CD14-positive monocyte (primary cell): Measurements from ENCODE around the gene VPS13A. TPM values are rescaled to one million over a fixed set of nuclear protein-coding genes. Genes with fewer than 3 reads are reported as not detected.

Source experiments
- DNase-seq, 3 donors: peaks; one replicate each; pipeline ENCODE4 v3.0.0-alpha.2; 2011 to 2022
- H2AFZ ChIP-seq: 2 replicates; pipeline ENCODE4 v1.6.0; 2012; ENCODE audit warnings: mild to moderate bottlenecking, low read depth, low read length, inconsistent platforms; ENCODE audit not compliant: insufficient read depth, poor library complexity, severe bottlenecking
- H3K27ac ChIP-seq, 2 donors: 1 replicate in 1 of 2; 2 replicates in 1 of 2; pipeline ENCODE4 v1.5.1; 2012 to 2013; ENCODE audit warnings: low read length in 2 of 2, control low read depth in 1 of 2, inconsistent platforms in 1 of 2, low read depth in 1 of 2, mild to moderate bottlenecking in 1 of 2
- H3K27me3 ChIP-seq, 2 donors: one replicate each; pipeline versions ENCODE4 v1.6.0 to v1.6.1; 2011 to 2013; ENCODE audit warnings: low read length in 2 of 2; ENCODE audit not compliant: control insufficient read depth in 2 of 2, insufficient read depth in 2 of 2
- H3K36me3 ChIP-seq, 2 donors: replicated peaks in 1 of 2; 1 replicate in 1 of 2; 2 replicates in 1 of 2; pipeline versions ENCODE4 v1.5.1 to v1.6.1; 2012 to 2013; ENCODE audit warnings: low read length in 2 of 2, control low read depth in 1 of 2, inconsistent platforms in 1 of 2, mild to moderate bottlenecking in 1 of 2; ENCODE audit not compliant: insufficient read depth in 2 of 2, control insufficient read depth in 1 of 2
- H3K4me1 ChIP-seq, 2 donors: 1 replicate in 1 of 2; 2 replicates in 1 of 2; pipeline versions ENCODE4 v1.5.1 to v1.6.1; 2012 to 2013; ENCODE audit warnings: low read length in 2 of 2, control low read depth in 1 of 2, inconsistent platforms in 1 of 2, mild to moderate bottlenecking in 1 of 2, moderate library complexity in 1 of 2; ENCODE audit not compliant: insufficient read depth in 2 of 2, control insufficient read depth in 1 of 2
- H3K4me2 ChIP-seq: replicated peaks from 2 replicates; pipeline ENCODE3; 2012; ENCODE audit warnings: low read length, moderate library complexity, mild to moderate bottlenecking; ENCODE audit not compliant: poor library complexity, severe bottlenecking; ENCODE audit errors: extremely low read depth
- H3K4me3 ChIP-seq, 3 experiments: fragments of 200-600 bp in 1 of 3; sonication (generic) in 1 of 3; replicated peaks in 1 of 3; 1 replicate in 2 of 3; 2 replicates in 1 of 3; pipeline ENCODE4 v1.5.1; 2011 to 2013; ENCODE audit warnings: low read length in 3 of 3, mild to moderate bottlenecking in 3 of 3, control low read depth in 2 of 3, low read depth in 2 of 3, inconsistent platforms in 1 of 3, moderate library complexity in 1 of 3
- H3K79me2 ChIP-seq: 2 replicates; pipeline ENCODE4 v1.6.0; 2012; ENCODE audit warnings: mild to moderate bottlenecking, control low read depth, inconsistent platforms, low read length, moderate library complexity; ENCODE audit not compliant: insufficient read depth
- H3K9ac ChIP-seq: 2 replicates; pipeline ENCODE4 v1.6.0; 2017; ENCODE audit warnings: low read length, mild to moderate bottlenecking; ENCODE audit not compliant: insufficient read depth, poor library complexity, severe bottlenecking
- H3K9me3 ChIP-seq, 2 donors: replicated peaks in 1 of 2; 1 replicate in 1 of 2; 2 replicates in 1 of 2; pipeline versions ENCODE4 v1.5.1 to v1.6.1; 2012 to 2013; ENCODE audit warnings: low read length in 2 of 2, control low read depth in 1 of 2; ENCODE audit not compliant: control insufficient read depth in 1 of 2, insufficient read depth in 1 of 2
- H4K20me1 ChIP-seq: 2 replicates; pipeline ENCODE4 v1.6.0; 2012; ENCODE audit warnings: mild to moderate bottlenecking, low read length, control low read depth, moderate library complexity; ENCODE audit not compliant: insufficient read depth
- H3K27ac Mint-ChIP-seq, 7 donors: one replicate each; pipeline ENCODE4 v1.8.0; 2020; ENCODE audit warnings: mild to moderate bottlenecking in 7 of 7, mixed read lengths in 7 of 7, moderate library complexity in 6 of 7, inconsistent platforms in 2 of 7
- H3K27me3 Mint-ChIP-seq, 3 donors: one replicate each; pipeline ENCODE4 v1.8.0; 2021 to 2022; ENCODE audit warnings: low read depth in 3 of 3, mild to moderate bottlenecking in 3 of 3, mixed read lengths in 3 of 3, moderate library complexity in 3 of 3, inconsistent platforms in 1 of 3
- H3K36me3 Mint-ChIP-seq, 2 donors: one replicate each; pipeline ENCODE4 v1.8.0; 2020; ENCODE audit warnings: mixed read lengths in 2 of 2, inconsistent platforms in 1 of 2, mild to moderate bottlenecking in 1 of 2
- H3K4me1 Mint-ChIP-seq: one replicate; pipeline ENCODE4 v1.8.0; 2020; ENCODE audit warnings: mild to moderate bottlenecking, mixed read lengths
- H3K4me3 Mint-ChIP-seq, 2 donors: one replicate each; pipeline ENCODE4 v1.8.0; 2020; ENCODE audit warnings: mild to moderate bottlenecking in 2 of 2, mixed read lengths in 2 of 2, moderate library complexity in 1 of 2
- H3K9me3 Mint-ChIP-seq, 7 donors: one replicate each; pipeline ENCODE4 v1.8.0; 2020 to 2022; ENCODE audit warnings: mixed read lengths in 7 of 7, mild to moderate bottlenecking in 6 of 7, moderate library complexity in 6 of 7, inconsistent platforms in 2 of 7
- CTCF ChIP-seq: fragments of 200-600 bp; IDR thresholded peaks from one replicate; pipeline ENCODE4 v1.8.0; 2022; ENCODE audit warnings: antibody characterized with exemption, mild to moderate bottlenecking
- WGBS: methylation state at CpG from one replicate; pipeline ENCODE4 v1.1.5; 2013; ENCODE audit warnings: missing lambda C conversion rate; ENCODE audit not compliant: insufficient coverage; 5-methylcytosine and 5-hydroxymethylcytosine counted together
- intact Hi-C, 2 donors: fragments of 100-400 bp; cut with micrococcal nuclease; formaldehyde crosslinking; loops; one replicate each; pipeline versions ENCODE4 v1.15.0 to v1.15.1; 2023
- polyA plus RNA-seq, 3 donors: library from polyadenylated mRNA; depleted of rRNA in 1 of 3; unstranded in 2 of 3; stranded (reverse) in 1 of 3; fragments of 300-500 nt in 2 of 3; fragments of >200 nt in 1 of 3; fragmentation: Illumina TruSeq in 2 of 3; gene quantifications; 1 replicate in 2 of 3; 2 replicates in 1 of 3; pipeline ENCODE4 v1.2.3, GENCODE V29; 2012 to 2021

VPS13A gene
- polyA plus RNA-seq, 3 donors = 0.27 to 1.8 (median 1.1) TPM

DNA sequence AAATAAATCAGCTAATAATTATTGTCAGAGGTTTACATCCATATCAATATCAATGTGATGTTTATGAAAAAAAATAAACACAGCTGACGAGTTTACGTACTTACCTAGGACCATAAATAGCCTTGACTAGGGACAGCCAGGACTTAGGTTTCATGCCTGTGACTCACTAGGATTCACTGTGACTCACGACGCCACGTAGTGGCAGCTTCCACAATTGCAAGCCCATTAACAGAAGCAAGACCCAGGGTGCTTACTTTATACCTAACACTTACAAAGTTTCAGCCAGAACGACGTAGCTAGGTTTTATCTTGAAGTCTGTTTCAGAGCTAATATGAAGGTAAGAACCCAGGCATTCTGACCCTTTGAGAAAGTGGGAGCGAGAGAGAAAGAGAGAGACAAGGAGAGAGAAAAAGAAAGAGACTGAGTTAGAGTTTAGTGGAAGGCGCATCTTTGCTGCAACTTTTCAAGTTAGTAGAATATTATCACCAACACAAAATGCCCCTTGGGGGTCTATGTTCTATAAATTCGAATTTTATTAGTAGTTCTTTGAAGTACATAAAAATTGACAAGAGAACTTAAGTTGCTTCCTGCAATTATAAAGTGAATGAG is 279.6 kb downstream of the VPS13A start:
- TF ChIP-seq CTCF = peak; percentile 85
- Mint-ChIP-seq H3K27me3 (peaks cover 1 to 4% (median 2%) of the 10 kb centered on the region in 3 donors), H3K4me3 (no peak overlapping the region), H3K4me1 (peaks cover 26% of the 10 kb centered on the region), H3K27ac (peak overlapping the region in 1 of 7 donors; percentile 16), H3K9me3 (no peaks in the 10 kb centered on the region), H3K36me3 (no peaks in the 10 kb centered on the region)
- no peaks in the 10 kb centered on the region for H3K27me3 ChIP-seq
- no peaks in the 10 kb centered on the region for H4K20me1 ChIP-seq
- no peaks in the 10 kb centered on the region for H3K36me3 ChIP-seq
- H3K4me2 ChIP-seq = no peak overlapping the region
- H2AFZ ChIP-seq = no peak overlapping the region
- H3K79me2 ChIP-seq = no peaks in the 10 kb centered on the region
- intact Hi-C loops = no loop called here
- no CpG with 5 or more reads among the region's 10 CpGs for WGBS
- no peak overlapping the region for H3K4me3 ChIP-seq
- DNase-seq = peak; percentile 71 to 84 (median 80)
- H3K27ac ChIP-seq = no peak overlapping the region
- no peak overlapping the region for H3K9ac ChIP-seq
- peaks cover 12 to 16% of the 10 kb centered on the region in 2 donors for H3K4me1 ChIP-seq
- H3K9me3 ChIP-seq = no peaks in the 10 kb centered on the region

- Histone ChIP-seq H3K36me3 (no peaks in the 10 kb centered on the region), H3K4me2 (no peak overlapping the region), H3K27ac (no peak overlapping the region), H3K9me3 (no peaks in the 10 kb centered on the region), H3K27me3 (no peaks in the 10 kb centered on the region), H4K20me1 (no peaks in the 10 kb centered on the region), H3K9ac (no peak overlapping the region), H2AFZ (peak overlapping the region; percentile 26), H3K79me2 (no peaks in the 10 kb centered on the region), H3K4me1 (peaks cover 12 to 16% of the 10 kb centered on the region in 2 donors), H3K4me3 (no peak overlapping the region)
- no peak overlapping the region for H3K4me3 Mint-ChIP-seq
- H3K4me1 Mint-ChIP-seq = peaks cover 25% of the 10 kb centered on the region
- intact Hi-C loops = no loop called here
- H3K36me3 Mint-ChIP-seq = no peaks in the 10 kb centered on the region
- 96% methylated on average over 3 of the region's 15 CpGs for WGBS
- H3K27ac Mint-ChIP-seq = no peak overlapping the region
- DNase-seq = peak; percentile 42 to 71 (median 70)
- H3K9me3 Mint-ChIP-seq = no peaks in the 10 kb centered on the region
- TF ChIP-seq CTCF = peak; percentile 89
- peaks cover 1 to 4% (median 2%) of the 10 kb centered on the region in 3 donors for H3K27me3 Mint-ChIP-seq
Measured at GRCh38 chr9:77457916-77458592, 280.7 kb downstream of the VPS13A start.
